Liver (tissue), 9 donors: Measurements from ENCODE around the gene CLPSL2. TPM values are rescaled to one million over a fixed set of nuclear protein-coding genes. Genes with fewer than 3 reads are reported as not detected.

Experiments used
- DNase-seq: peaks from one replicate; pipeline ENCODE4 v3.0.0-alpha.2; 2017; ENCODE audit warnings: low spot score
- H3K27ac ChIP-seq, 2 donors: one replicate each; pipeline ENCODE4 v1.7.0; 2013; ENCODE audit warnings: inconsistent platforms in 2 of 2, low read length in 2 of 2, control low read depth in 1 of 2, low read depth in 1 of 2, mild to moderate bottlenecking in 1 of 2
- H3K27me3 ChIP-seq, 4 donors: one replicate each; pipeline versions ENCODE4 v1.6.1 to v1.7.0; 2013; ENCODE audit warnings: low read length in 3 of 4, inconsistent platforms in 1 of 4, mild to moderate bottlenecking in 1 of 4, moderate library complexity in 1 of 4; ENCODE audit not compliant: control insufficient read depth in 4 of 4, insufficient read depth in 4 of 4
- H3K36me3 ChIP-seq, 4 donors: one replicate each; pipeline versions ENCODE4 v1.6.1 to v1.7.0; 2013; ENCODE audit warnings: low read length in 3 of 4, mild to moderate bottlenecking in 3 of 4, low read depth in 1 of 4, moderate library complexity in 1 of 4; ENCODE audit not compliant: control insufficient read depth in 4 of 4, insufficient read depth in 3 of 4
- H3K4me1 ChIP-seq, 4 donors: one replicate each; pipeline versions ENCODE4 v1.6.1 to v1.7.0; 2013; ENCODE audit warnings: low read length in 3 of 4, mild to moderate bottlenecking in 3 of 4, moderate library complexity in 1 of 4; ENCODE audit not compliant: control insufficient read depth in 4 of 4, insufficient read depth in 4 of 4
- H3K4me3 ChIP-seq, 3 donors: one replicate each; pipeline versions ENCODE4 v1.6.1 to v1.7.0; 2013; ENCODE audit warnings: low read length in 3 of 3, control low read depth in 1 of 3, low read depth in 1 of 3, mild to moderate bottlenecking in 1 of 3
- H3K9ac ChIP-seq, 2 donors: one replicate each; pipeline ENCODE4 v1.7.0; 2013; ENCODE audit warnings: low read length in 2 of 2, mild to moderate bottlenecking in 2 of 2, moderate library complexity in 2 of 2, control low read depth in 1 of 2, low read depth in 1 of 2
- H3K9me3 ChIP-seq, 4 donors: one replicate each; pipeline versions ENCODE4 v1.6.1 to v1.7.0; 2013; ENCODE audit warnings: low read length in 3 of 4; ENCODE audit not compliant: control insufficient read depth in 4 of 4
- CTCF ChIP-seq: fragments of 150-350 bp; IDR thresholded peaks from 2 replicates; pipeline ENCODE4 v1.5.1; 2017; ENCODE audit warnings: improper control_type of control experiment, low read depth, low read length; ENCODE audit not compliant: missing input control
- EGR1 ChIP-seq, 2 donors: IDR thresholded peaks; 2 replicates each; pipeline ENCODE4 v1.6.1; 2016 to 2018; ENCODE audit warnings: antibody characterized with exemption in 2 of 2, low read depth in 2 of 2
- FOXA1 ChIP-seq: IDR thresholded peaks from 2 replicates; pipeline ENCODE4 v1.6.1; 2016; ENCODE audit warnings: antibody characterized with exemption
- FOXA2 ChIP-seq: IDR thresholded peaks from 2 replicates; pipeline ENCODE4 v1.6.1; 2016; ENCODE audit warnings: antibody characterized with exemption
- GABPA ChIP-seq, 2 donors: IDR thresholded peaks in 1 of 2; conservative IDR thresholded peaks in 1 of 2; 2 replicates each; pipeline ENCODE4 v1.6.1; 2016; ENCODE audit warnings: antibody characterized with exemption in 2 of 2, mild to moderate bottlenecking in 1 of 2, moderate library complexity in 1 of 2
- HNF4A ChIP-seq, 2 donors: conservative IDR thresholded peaks; 2 replicates each; pipeline ENCODE4 v1.6.1; 2016; ENCODE audit warnings: antibody characterized with exemption in 2 of 2, mild to moderate bottlenecking in 2 of 2
- HNF4G ChIP-seq: IDR thresholded peaks from 2 replicates; pipeline ENCODE4 v1.6.1; 2016; ENCODE audit warnings: antibody characterized with exemption
- JUND ChIP-seq, 2 donors: IDR thresholded peaks; 2 replicates each; pipeline ENCODE4 v1.6.1; 2016; ENCODE audit warnings: antibody characterized with exemption in 2 of 2
- MAX ChIP-seq: IDR thresholded peaks from 2 replicates; pipeline ENCODE4 v1.6.1; 2016; ENCODE audit warnings: antibody characterized with exemption
- NR2F2 ChIP-seq: IDR thresholded peaks from 2 replicates; pipeline ENCODE4 v1.6.1; 2016; ENCODE audit warnings: antibody characterized with exemption
- RAD21 ChIP-seq, 2 donors: IDR thresholded peaks; 2 replicates each; pipeline ENCODE4 v1.6.1; 2016; ENCODE audit warnings: antibody characterized with exemption in 2 of 2, mild to moderate bottlenecking in 2 of 2
- REST ChIP-seq: IDR thresholded peaks from 2 replicates; pipeline ENCODE4 v1.6.1; 2016; ENCODE audit warnings: antibody characterized with exemption, mild to moderate bottlenecking
- RXRA ChIP-seq, 2 donors: IDR thresholded peaks; 2 replicates each; pipeline ENCODE4 v1.6.1; 2017 to 2018; ENCODE audit warnings: antibody characterized with exemption in 2 of 2, mild to moderate bottlenecking in 1 of 2
- SP1 ChIP-seq: IDR thresholded peaks from 2 replicates; pipeline ENCODE4 v1.6.1; 2018; ENCODE audit warnings: antibody characterized with exemption, mild to moderate bottlenecking
- TAF1 ChIP-seq: conservative IDR thresholded peaks from 2 replicates; pipeline ENCODE4 v1.6.1; 2016; ENCODE audit warnings: antibody characterized with exemption, mild to moderate bottlenecking
- YY1 ChIP-seq: IDR thresholded peaks from 2 replicates; pipeline ENCODE4 v1.6.1; 2016; ENCODE audit warnings: antibody characterized with exemption, mild to moderate bottlenecking
- WGBS: extraction: QIAGEN DNeasy Blood & Tissue Kit; methylation state at CpG from one replicate; pipeline ENCODE4 v1.1.7; 2013; 5-methylcytosine and 5-hydroxymethylcytosine counted together
- polyA plus RNA-seq, 2 donors: library from polyadenylated mRNA; stranded (reverse) in 1 of 2; unstranded in 1 of 2; fragments of 200-250 nt in 1 of 2; fragments of >200 nt in 1 of 2; fragmentation: Nextera tagmentation in 1 of 2; extraction: Ambion mirVana in 1 of 2; gene quantifications; one replicate each; pipeline versions ENCODE4 v1.2.1 to v1.2.3, GENCODE V29; 2013 to 2015
- total RNA-seq, 2 donors: library from RNA; depleted of rRNA; stranded (reverse); fragments of >200 nt; gene quantifications; one replicate each; pipeline ENCODE4 v1.2.3, GENCODE V29; 2014
- TF ChIP-seq, protein P1 (sequence below): IDR thresholded peaks from 2 replicates; pipeline ENCODE4 v1.6.1; 2016; ENCODE audit warnings: antibody characterized with exemption
- TF ChIP-seq, protein P2 (sequence below): IDR thresholded peaks from 2 replicates; pipeline ENCODE4 v1.6.1; 2016; ENCODE audit warnings: antibody characterized with exemption
- donor health status: healthy.
- donor health status: healthy.
- donor health status: healthy.
- donor health status: healthy.
- donor health status: healthy.

Gene CLPSL2
- total and polyA plus RNA-seq, 4 donors, result not detected

- H3K27me3 ChIP-seq, result no peaks in the 10 kb centered on the region
- no peak for TF ChIP-seq YY1
- no peak for TF ChIP-seq REST
- TF ChIP-seq RAD21 (IDR thresholded peaks at IDR 0.05), result no peak
- no peak for TF ChIP-seq MAX
- TF ChIP-seq SP1, result no peak
- TF ChIP-seq FOXA1, result no peak
- no peak for TF ChIP-seq FOXA2
- TF ChIP-seq HNF4G, result no peak
- no peak for TF ChIP-seq CTCF
- TF ChIP-seq RXRA (IDR thresholded peaks at IDR 0.05), result no peak
- no peak for TF ChIP-seq JUND (IDR thresholded peaks at IDR 0.05)
- no peak for TF ChIP-seq TAF1
- TF ChIP-seq, protein P1, sequence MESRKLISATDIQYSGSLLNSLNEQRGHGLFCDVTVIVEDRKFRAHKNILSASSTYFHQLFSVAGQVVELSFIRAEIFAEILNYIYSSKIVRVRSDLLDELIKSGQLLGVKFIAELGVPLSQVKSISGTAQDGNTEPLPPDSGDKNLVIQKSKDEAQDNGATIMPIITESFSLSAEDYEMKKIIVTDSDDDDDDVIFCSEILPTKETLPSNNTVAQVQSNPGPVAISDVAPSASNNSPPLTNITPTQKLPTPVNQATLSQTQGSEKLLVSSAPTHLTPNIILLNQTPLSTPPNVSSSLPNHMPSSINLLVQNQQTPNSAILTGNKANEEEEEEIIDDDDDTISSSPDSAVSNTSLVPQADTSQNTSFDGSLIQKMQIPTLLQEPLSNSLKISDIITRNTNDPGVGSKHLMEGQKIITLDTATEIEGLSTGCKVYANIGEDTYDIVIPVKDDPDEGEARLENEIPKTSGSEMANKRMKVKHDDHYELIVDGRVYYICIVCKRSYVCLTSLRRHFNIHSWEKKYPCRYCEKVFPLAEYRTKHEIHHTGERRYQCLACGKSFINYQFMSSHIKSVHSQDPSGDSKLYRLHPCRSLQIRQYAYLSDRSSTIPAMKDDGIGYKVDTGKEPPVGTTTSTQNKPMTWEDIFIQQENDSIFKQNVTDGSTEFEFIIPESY, result no peak
- no peak for TF ChIP-seq HNF4A (conservative IDR thresholded peaks at IDR 0.05)
- no peak for TF ChIP-seq EGR1 (IDR thresholded peaks at IDR 0.05; ENCODE audit: low read depth in 2 of 2)
- TF ChIP-seq GABPA (IDR thresholded peaks at IDR 0.05 in 1 of 2, conservative IDR thresholded peaks at IDR 0.05 in 1 of 2), result no peak
- TF ChIP-seq, protein P2, sequence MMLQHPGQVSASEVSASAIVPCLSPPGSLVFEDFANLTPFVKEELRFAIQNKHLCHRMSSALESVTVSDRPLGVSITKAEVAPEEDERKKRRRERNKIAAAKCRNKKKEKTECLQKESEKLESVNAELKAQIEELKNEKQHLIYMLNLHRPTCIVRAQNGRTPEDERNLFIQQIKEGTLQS, result no peak
- TF ChIP-seq NR2F2, result no peak
- 86% methylated on average over 7 of the region's 7 CpGs for WGBS
- no peaks in the 10 kb centered on the region for H3K36me3 ChIP-seq
- H3K9ac ChIP-seq, result no peak overlapping the region
- H3K4me1 ChIP-seq, result peaks cover 0 to under 1% (median 0%) of the 10 kb centered on the region in 4 donors
- H3K27ac ChIP-seq, result no peak overlapping the region
- H3K4me3 ChIP-seq, result no peak overlapping the region
- H3K9me3 ChIP-seq, result peaks cover 0 to 2% (median 0%) of the 10 kb centered on the region in 4 donors
- DNase-seq, result no peak
These were observed 30.9 kb upstream of the CLPSL2 start for GRCh38 chr6:35745509-35745908.
